GM23338 (cell line): Measurements from ENCODE around the gene ADAMTS20. TPM values are rescaled to one million over a fixed set of nuclear protein-coding genes. Genes with fewer than 3 reads are reported as not detected.

ENCODE experiments used
- ATAC-seq: fragments of 200-7000 bp; cut with Tn5 transposase; 3 replicates; pipeline ENCODE4 v1.9.1; 2020
- DNase-seq: peaks from one replicate; pipeline ENCODE4 v3.0.0-alpha.2; 2015; ENCODE audit warnings: low spot score
- H2AFZ ChIP-seq: fragments of 200-600 bp; sonication (generic); 2 replicates; pipeline ENCODE4 v1.8.0; 2016; ENCODE audit warnings: antibody characterized with exemption, mild to moderate bottlenecking, moderate library complexity
- H3F3A ChIP-seq: fragments of 200-600 bp; sonication (generic); replicated peaks from 2 replicates; pipeline ENCODE4 v1.8.0; 2017; ENCODE audit warnings: antibody characterized with exemption, mixed run types, low read depth
- H3K27ac ChIP-seq: fragments of 200-600 bp; sonication (generic); 2 replicates; pipeline ENCODE4 v1.6.1; 2016; ENCODE audit warnings: low read depth
- H3K27me3 ChIP-seq: fragments of 200-600 bp; sonication (generic); 2 replicates; pipeline ENCODE4 v1.8.0; 2016; ENCODE audit warnings: mild to moderate bottlenecking, mixed run types, moderate library complexity; ENCODE audit not compliant: insufficient read depth
- H3K36me3 ChIP-seq: fragments of 200-600 bp; sonication (generic); 2 replicates; pipeline ENCODE4 v1.8.0; 2016; ENCODE audit warnings: mild to moderate bottlenecking; ENCODE audit not compliant: insufficient read depth
- H3K4me1 ChIP-seq: fragments of 200-600 bp; sonication (generic); 2 replicates; pipeline ENCODE4 v1.8.0; 2016; ENCODE audit warnings: mild to moderate bottlenecking, moderate library complexity; ENCODE audit not compliant: insufficient read depth
- H3K4me2 ChIP-seq: fragments of 200-600 bp; sonication (generic); 2 replicates; pipeline ENCODE4 v1.7.1; 2017; ENCODE audit warnings: mixed run types
- H3K4me3 ChIP-seq: fragments of 200-600 bp; sonication (generic); 2 replicates; pipeline ENCODE4 v1.6.1; 2016; ENCODE audit warnings: mixed run types
- H3K79me2 ChIP-seq: fragments of 200-600 bp; sonication (generic); replicated peaks from 2 replicates; pipeline ENCODE4 v1.8.0; 2017; ENCODE audit warnings: mild to moderate bottlenecking; ENCODE audit not compliant: insufficient read depth
- H3K9me2 ChIP-seq: fragments of 200-600 bp; sonication (generic); 2 replicates; pipeline ENCODE4 v1.8.0; 2017; ENCODE audit not compliant: insufficient read depth
- H4K20me1 ChIP-seq: fragments of 200-600 bp; sonication (generic); replicated peaks from 2 replicates; pipeline ENCODE4 v1.8.0; 2017; ENCODE audit warnings: mild to moderate bottlenecking; ENCODE audit not compliant: insufficient read depth
- H3K27ac Mint-ChIP-seq: 2 replicates; pipeline ENCODE4 v1.8.0; 2020; ENCODE audit warnings: inconsistent platforms, mild to moderate bottlenecking, moderate library complexity, mixed read lengths
- H3K27me3 Mint-ChIP-seq: 3 replicates; pipeline ENCODE4 v1.8.0; 2022; ENCODE audit warnings: low read depth, mild to moderate bottlenecking, moderate library complexity, mixed read lengths, inconsistent platforms; ENCODE audit not compliant: insufficient read depth, poor library complexity
- H3K36me3 Mint-ChIP-seq: 3 replicates; pipeline ENCODE4 v1.8.0; 2021; ENCODE audit warnings: low read depth, mild to moderate bottlenecking, inconsistent platforms, moderate library complexity, mixed read lengths
- H3K4me1 Mint-ChIP-seq: 3 replicates; pipeline ENCODE4 v1.8.0; 2020; ENCODE audit warnings: mild to moderate bottlenecking, inconsistent platforms, mixed read lengths
- H3K4me3 Mint-ChIP-seq: 3 replicates; pipeline ENCODE4 v1.8.0; 2021; ENCODE audit warnings: moderate library complexity, mild to moderate bottlenecking, inconsistent platforms, mixed read lengths
- H3K9me3 Mint-ChIP-seq: 3 replicates; pipeline ENCODE4 v1.8.0; 2020; ENCODE audit warnings: moderate library complexity, mild to moderate bottlenecking, inconsistent platforms, mixed read lengths
- CREB1 ChIP-seq: fragments of 250-450 bp; sonication (Bioruptor Pico); IDR thresholded peaks from 2 replicates; pipeline ENCODE4 v1.5.0; 2020; ENCODE audit warnings: low read depth, mild to moderate bottlenecking, moderate library complexity
- EZH2 ChIP-seq: fragments of 200-600 bp; sonication (generic); IDR thresholded peaks from one replicate; pipeline ENCODE4 v1.8.0; 2017; ENCODE audit warnings: antibody characterized with exemption, mild to moderate bottlenecking, low read depth; ENCODE audit not compliant: unreplicated experiment
- EZH2phosphoT487 ChIP-seq: fragments of 200-600 bp; sonication (generic); IDR thresholded peaks from one replicate; pipeline ENCODE4 v1.8.1; 2018; ENCODE audit warnings: antibody characterized with exemption; ENCODE audit not compliant: unreplicated experiment
- JUNB ChIP-seq: IDR thresholded peaks from one replicate; pipeline ENCODE4 v1.6.1; 2016; ENCODE audit warnings: antibody characterized with exemption; ENCODE audit not compliant: unreplicated experiment
- NANOG ChIP-seq: IDR thresholded peaks from 2 replicates; pipeline ENCODE4 v1.6.1; 2016; ENCODE audit warnings: antibody characterized with exemption, borderline replicate concordance
- POLR2AphosphoS5 ChIP-seq: IDR thresholded peaks from 2 replicates; pipeline ENCODE4 v1.6.1; 2016; ENCODE audit warnings: antibody characterized with exemption, low read depth
- REST ChIP-seq: IDR thresholded peaks from one replicate; pipeline ENCODE4 v1.6.1; 2018; ENCODE audit warnings: antibody characterized with exemption; ENCODE audit not compliant: unreplicated experiment
- STAT1 ChIP-seq: IDR thresholded peaks from one replicate; pipeline ENCODE4 v1.6.1; 2016; ENCODE audit warnings: antibody characterized with exemption; ENCODE audit not compliant: unreplicated experiment
- ZNF114 ChIP-seq: fragments of 250-450 bp; sonication (Bioruptor Pico); IDR thresholded peaks from 2 replicates; pipeline ENCODE4 v1.5.0; 2020; ENCODE audit warnings: mild to moderate bottlenecking, moderate library complexity
- ZNF331 ChIP-seq: fragments of 250-450 bp; sonication (Bioruptor Pico); IDR thresholded peaks from 2 replicates; pipeline ENCODE4 v1.5.0; 2020; ENCODE audit warnings: low read depth, mild to moderate bottlenecking, moderate library complexity
- ZNF462 ChIP-seq: fragments of 250-450 bp; sonication (Bioruptor Pico); IDR thresholded peaks from 2 replicates; pipeline ENCODE4 v1.5.0; 2020; ENCODE audit warnings: mild to moderate bottlenecking, moderate library complexity
- polyA plus RNA-seq: library from polyadenylated mRNA; unstranded; fragments of >200 nt; fragmentation: Nextera tagmentation; extraction: Ambion mirVana; gene quantifications from 2 replicates; pipeline ENCODE4 v1.2.1, GENCODE V29; 2016
- total RNA-seq: library from RNA; depleted of rRNA; stranded (reverse); fragments of >200 nt; shearing (Covaris generic); gene quantifications from 2 replicates; pipeline ENCODE4 v1.2.3, GENCODE V29; 2014
- TF ChIP-seq, protein P1 (sequence below): IDR thresholded peaks from 2 replicates; pipeline ENCODE4 v1.6.1; 2016; ENCODE audit warnings: antibody characterized with exemption
- TF ChIP-seq, protein P2 (sequence below), 2 experiments: fragments of 200-600 bp in 1 of 2; sonication (generic) in 1 of 2; conservative IDR thresholded peaks; 2 replicates each; pipeline versions ENCODE4 v1.5.1 to v1.6.1; 2016 to 2017; ENCODE audit warnings: antibody characterized with exemption in 2 of 2, low read depth in 2 of 2, mild to moderate bottlenecking in 2 of 2, moderate library complexity in 1 of 2

ADAMTS20 gene
- total and polyA plus RNA-seq, 2 experiments from 2014 or later, result 2.0 to 9.3 TPM

GRCh38 chr12:43310596-43310995 lies 241.4 kb downstream of the ADAMTS20 start:
- Histone ChIP-seq H3K27me3 (no peaks in the 10 kb centered on the region), H3K36me3 (no peaks in the 10 kb centered on the region), H3K4me1 (no peaks in the 10 kb centered on the region), H3K9me2 (no peaks in the 10 kb centered on the region), H3K79me2 (no peaks in the 10 kb centered on the region), H2AFZ (peak overlapping the region; percentile 12; the same call in 1 of the 2 replicates), H3F3A (no peaks in the 10 kb centered on the region), H3K27ac (no peak overlapping the region), H3K4me3 (no peak overlapping the region), H4K20me1 (no peaks in the 10 kb centered on the region), H3K4me2 (no peak overlapping the region)
- TF ChIP-seq POLR2AphosphoS5, result no peak
- no peak for TF ChIP-seq ZNF462 (CRISPR knock-in tag)
- TF ChIP-seq, protein P1, sequence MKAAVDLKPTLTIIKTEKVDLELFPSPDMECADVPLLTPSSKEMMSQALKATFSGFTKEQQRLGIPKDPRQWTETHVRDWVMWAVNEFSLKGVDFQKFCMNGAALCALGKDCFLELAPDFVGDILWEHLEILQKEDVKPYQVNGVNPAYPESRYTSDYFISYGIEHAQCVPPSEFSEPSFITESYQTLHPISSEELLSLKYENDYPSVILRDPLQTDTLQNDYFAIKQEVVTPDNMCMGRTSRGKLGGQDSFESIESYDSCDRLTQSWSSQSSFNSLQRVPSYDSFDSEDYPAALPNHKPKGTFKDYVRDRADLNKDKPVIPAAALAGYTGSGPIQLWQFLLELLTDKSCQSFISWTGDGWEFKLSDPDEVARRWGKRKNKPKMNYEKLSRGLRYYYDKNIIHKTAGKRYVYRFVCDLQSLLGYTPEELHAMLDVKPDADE, result no peak
- no peak for TF ChIP-seq EZH2phosphoT487
- no peak for TF ChIP-seq ZNF331 (CRISPR knock-in tag)
- no peak for TF ChIP-seq CREB1 (CRISPR knock-in tag)
- no peak for TF ChIP-seq ZNF114 (CRISPR knock-in tag)
- no peak for TF ChIP-seq EZH2
- no peak for TF ChIP-seq REST
- no peak for TF ChIP-seq STAT1
- TF ChIP-seq, protein P2, sequence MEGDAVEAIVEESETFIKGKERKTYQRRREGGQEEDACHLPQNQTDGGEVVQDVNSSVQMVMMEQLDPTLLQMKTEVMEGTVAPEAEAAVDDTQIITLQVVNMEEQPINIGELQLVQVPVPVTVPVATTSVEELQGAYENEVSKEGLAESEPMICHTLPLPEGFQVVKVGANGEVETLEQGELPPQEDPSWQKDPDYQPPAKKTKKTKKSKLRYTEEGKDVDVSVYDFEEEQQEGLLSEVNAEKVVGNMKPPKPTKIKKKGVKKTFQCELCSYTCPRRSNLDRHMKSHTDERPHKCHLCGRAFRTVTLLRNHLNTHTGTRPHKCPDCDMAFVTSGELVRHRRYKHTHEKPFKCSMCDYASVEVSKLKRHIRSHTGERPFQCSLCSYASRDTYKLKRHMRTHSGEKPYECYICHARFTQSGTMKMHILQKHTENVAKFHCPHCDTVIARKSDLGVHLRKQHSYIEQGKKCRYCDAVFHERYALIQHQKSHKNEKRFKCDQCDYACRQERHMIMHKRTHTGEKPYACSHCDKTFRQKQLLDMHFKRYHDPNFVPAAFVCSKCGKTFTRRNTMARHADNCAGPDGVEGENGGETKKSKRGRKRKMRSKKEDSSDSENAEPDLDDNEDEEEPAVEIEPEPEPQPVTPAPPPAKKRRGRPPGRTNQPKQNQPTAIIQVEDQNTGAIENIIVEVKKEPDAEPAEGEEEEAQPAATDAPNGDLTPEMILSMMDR (conservative IDR thresholded peaks at IDR 0.05; ENCODE audit: low read depth in 2 of 2), result no peak
- TF ChIP-seq NANOG, result no peak
- TF ChIP-seq JUNB, result no peak
- DNase-seq, result no peak
- Mint-ChIP-seq H3K27me3 (peaks cover 1% of the 10 kb centered on the region), H3K4me3 (no peak overlapping the region), H3K9me3 (no peaks in the 10 kb centered on the region; the same call in 2 of the 3 replicates), H3K36me3 (no peaks in the 10 kb centered on the region), H3K27ac (no peak overlapping the region), H3K4me1 (no peaks in the 10 kb centered on the region)
- no peak for ATAC-seq
